ENCODE data around the gene ACOT7.

Gene ACOT7

GRCh38 chr1:6281511-6282402, 111.8 kb downstream of the ACOT7 start:
- TF ChIP-seq, protein P1, sequence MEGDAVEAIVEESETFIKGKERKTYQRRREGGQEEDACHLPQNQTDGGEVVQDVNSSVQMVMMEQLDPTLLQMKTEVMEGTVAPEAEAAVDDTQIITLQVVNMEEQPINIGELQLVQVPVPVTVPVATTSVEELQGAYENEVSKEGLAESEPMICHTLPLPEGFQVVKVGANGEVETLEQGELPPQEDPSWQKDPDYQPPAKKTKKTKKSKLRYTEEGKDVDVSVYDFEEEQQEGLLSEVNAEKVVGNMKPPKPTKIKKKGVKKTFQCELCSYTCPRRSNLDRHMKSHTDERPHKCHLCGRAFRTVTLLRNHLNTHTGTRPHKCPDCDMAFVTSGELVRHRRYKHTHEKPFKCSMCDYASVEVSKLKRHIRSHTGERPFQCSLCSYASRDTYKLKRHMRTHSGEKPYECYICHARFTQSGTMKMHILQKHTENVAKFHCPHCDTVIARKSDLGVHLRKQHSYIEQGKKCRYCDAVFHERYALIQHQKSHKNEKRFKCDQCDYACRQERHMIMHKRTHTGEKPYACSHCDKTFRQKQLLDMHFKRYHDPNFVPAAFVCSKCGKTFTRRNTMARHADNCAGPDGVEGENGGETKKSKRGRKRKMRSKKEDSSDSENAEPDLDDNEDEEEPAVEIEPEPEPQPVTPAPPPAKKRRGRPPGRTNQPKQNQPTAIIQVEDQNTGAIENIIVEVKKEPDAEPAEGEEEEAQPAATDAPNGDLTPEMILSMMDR (IDR thresholded peaks at IDR 0.05; ENCODE audit: extremely low read depth, missing control alignments), result no peak
- DNase-seq (ENCODE audit: low spot score), result no peak

- TF ChIP-seq, protein P1 (IDR thresholded peaks at IDR 0.05; ENCODE audit: extremely low read depth, missing control alignments), result no peak
- DNase-seq (ENCODE audit: low spot score), result no peak
Measured at GRCh38 chr1:6280761-6281451, 112.7 kb downstream of the ACOT7 start.

DNA sequence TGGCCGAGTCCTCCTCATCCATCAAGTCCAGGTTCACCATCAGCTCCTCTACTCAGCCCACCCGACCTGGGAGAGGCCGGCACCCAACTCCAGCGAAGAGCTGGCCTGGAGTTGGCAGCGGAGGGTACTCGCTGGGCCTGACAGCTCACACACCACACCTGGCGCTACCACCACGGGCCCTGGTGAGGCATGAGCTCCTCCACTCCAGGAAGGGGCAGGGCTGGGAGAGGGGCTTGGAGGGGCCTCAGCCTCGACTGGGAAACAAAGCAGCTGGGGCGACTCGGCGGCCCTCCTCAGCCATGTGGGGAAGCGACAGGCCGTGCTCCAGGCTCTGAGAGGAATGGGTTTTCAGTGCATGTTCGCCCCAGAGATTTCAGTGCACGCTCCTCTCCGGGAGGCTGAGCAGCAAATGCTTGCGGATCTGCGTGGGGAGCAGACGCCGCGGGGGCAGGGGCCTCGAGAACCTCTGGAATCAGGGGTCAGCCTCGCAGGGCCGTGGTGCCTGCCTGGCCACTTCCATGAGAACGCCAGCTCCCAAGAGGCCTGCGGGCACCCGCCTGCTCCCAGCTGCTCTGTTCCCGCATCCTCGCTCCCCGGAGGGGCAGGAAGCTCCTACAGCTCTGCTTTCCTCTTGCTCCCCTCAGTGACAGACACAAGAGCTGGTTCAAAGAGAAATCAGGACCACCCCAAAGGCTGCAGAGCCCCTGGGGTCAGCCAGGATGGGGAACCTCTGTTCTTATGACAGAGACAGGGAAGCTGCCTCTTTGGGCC, 113.8 kb downstream of the ACOT7 start:
- DNase-seq (ENCODE audit: low spot score), result no peak
- TF ChIP-seq, protein P1 (IDR thresholded peaks at IDR 0.05; ENCODE audit: extremely low read depth, missing control alignments), result no peak

DNA sequence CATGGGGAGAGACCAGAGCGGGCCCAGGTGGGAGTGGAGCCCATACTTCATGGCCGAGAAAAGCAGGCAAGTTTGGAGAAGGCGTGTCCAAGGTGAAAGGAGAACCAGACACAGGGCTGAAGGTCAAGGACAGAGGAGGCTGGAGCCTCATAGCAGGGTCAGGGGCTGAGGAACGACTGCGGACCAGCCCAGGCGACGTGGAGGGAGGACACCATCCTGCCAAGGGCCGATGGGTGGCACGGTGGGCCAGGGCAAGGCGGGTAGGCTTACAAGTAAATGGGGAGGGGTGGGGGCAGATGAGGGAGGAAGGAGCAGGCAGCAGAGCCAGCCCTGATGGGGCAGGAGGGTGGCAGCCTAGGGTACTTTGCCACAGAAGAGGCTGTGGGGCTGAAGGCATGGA, 114.5 kb downstream of the ACOT7 start:
- no peak for DNase-seq (ENCODE audit: low spot score)
- TF ChIP-seq, protein P1 (IDR thresholded peaks at IDR 0.05; ENCODE audit: extremely low read depth, missing control alignments), result no peak

DNA sequence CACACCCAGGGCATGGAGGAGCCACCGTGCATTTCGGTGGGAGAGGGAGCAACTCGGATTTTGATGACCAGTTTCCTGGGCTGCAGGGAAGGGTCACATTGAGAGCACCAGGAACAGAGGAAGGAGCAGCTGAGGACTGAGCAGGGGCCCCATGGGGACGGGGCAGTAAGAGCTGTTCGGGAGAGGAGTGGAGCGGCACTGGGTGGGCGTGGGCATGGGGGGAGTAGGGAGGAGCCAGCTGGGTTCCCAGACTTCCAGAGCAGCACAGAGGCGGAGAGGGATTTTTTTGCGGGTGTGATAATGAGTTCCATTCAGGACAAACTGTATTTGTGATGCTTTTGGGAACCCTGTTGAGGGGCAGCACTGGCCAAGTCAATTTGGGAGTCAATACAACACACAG, 115.3 kb downstream of the ACOT7 start:
- no peak for DNase-seq (ENCODE audit: low spot score)
- TF ChIP-seq, protein P1 (IDR thresholded peaks at IDR 0.05; ENCODE audit: extremely low read depth, missing control alignments), result no peak

- DNase-seq (ENCODE audit: low spot score), result no peak
Measured at GRCh38 chr1:6276811-6277555, 116.6 kb downstream of the ACOT7 start.

More at GRCh38 chr1:6276811-6277555, 116.6 kb downstream of the ACOT7 start:
- TF ChIP-seq, protein P1 (IDR thresholded peaks at IDR 0.05; ENCODE audit: extremely low read depth, missing control alignments), result no peak

Data from GM20000 (cell line).